Measurements from ENCODE around the gene EHMT1. TPM values are rescaled to one million over a fixed set of nuclear protein-coding genes. Genes with fewer than 3 reads are reported as not detected.

The EHMT1 gene
- total and polyA plus RNA-seq, 2 donors (not counting 1 experiment from before 2014, with no cell fraction given) = 101 to 394 TPM

DNA sequence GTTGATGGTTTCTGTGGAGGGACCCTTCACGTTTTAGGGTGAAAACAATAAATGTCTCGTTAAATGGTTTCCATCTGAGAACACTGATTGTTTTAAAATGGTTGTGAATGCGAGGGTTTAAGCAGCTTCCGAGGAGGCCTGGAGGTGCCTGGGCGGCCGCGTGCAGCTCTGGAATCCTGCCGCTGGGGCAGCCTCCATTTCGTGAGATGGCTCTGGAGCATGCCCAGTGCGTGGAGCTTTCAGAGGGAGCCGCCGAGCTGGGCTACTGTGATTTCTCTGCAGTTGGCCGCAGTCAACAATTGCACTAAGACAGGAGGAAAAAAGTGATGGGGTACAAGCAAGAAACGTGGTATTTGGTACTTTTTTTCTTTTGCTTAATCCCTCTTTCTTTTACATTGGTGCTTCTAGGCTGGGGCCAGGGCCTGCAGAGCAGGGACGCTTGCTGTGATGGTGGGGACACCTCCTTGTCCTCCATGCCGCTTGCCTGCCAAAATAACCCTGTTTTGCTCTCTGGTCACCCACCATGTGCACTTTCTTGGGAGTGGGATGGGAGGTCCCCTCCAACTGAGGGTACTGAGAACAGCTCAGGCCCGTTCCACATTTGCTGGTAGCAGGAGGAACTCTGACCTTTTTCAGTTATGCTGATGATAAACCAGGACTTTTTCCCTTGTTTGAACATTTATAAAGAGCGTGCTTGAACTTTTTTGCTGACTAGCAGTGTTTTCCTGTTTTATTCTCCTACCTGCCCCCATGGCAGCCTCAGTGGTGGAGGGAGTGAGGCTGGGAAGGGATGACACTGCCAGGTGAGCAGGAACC, 47.1 kb downstream of the EHMT1 start:
- peaks cover 53% of the 10 kb centered on the region for H3K4me1 Mint-ChIP-seq
- TF ChIP-seq, protein P1, sequence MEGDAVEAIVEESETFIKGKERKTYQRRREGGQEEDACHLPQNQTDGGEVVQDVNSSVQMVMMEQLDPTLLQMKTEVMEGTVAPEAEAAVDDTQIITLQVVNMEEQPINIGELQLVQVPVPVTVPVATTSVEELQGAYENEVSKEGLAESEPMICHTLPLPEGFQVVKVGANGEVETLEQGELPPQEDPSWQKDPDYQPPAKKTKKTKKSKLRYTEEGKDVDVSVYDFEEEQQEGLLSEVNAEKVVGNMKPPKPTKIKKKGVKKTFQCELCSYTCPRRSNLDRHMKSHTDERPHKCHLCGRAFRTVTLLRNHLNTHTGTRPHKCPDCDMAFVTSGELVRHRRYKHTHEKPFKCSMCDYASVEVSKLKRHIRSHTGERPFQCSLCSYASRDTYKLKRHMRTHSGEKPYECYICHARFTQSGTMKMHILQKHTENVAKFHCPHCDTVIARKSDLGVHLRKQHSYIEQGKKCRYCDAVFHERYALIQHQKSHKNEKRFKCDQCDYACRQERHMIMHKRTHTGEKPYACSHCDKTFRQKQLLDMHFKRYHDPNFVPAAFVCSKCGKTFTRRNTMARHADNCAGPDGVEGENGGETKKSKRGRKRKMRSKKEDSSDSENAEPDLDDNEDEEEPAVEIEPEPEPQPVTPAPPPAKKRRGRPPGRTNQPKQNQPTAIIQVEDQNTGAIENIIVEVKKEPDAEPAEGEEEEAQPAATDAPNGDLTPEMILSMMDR (IDR thresholded peaks at IDR 0.05) = no peak
- no peaks in the 10 kb centered on the region for H3K9me3 Mint-ChIP-seq (ENCODE audit: insufficient read depth)
- H3K79me2 ChIP-seq (ENCODE audit: control insufficient read depth, insufficient read depth, low read length) = peaks cover 95% of the 10 kb centered on the region
- H3K4me3 ChIP-seq (ENCODE audit: control extremely low read depth in 1 of 5, extremely low read depth in 1 of 5, insufficient read depth in 1 of 5, low read depth in 2 of 5, low read length in 4 of 5) = no peak overlapping the region
- no peak overlapping the region for H3K4me3 Mint-ChIP-seq
- peaks cover 22 to 35% of the 10 kb centered on the region in 2 donors for H3K4me1 ChIP-seq (ENCODE audit: control insufficient read depth in 2 of 2, insufficient read depth in 2 of 2, low read length in 2 of 2)
- WGBS (ENCODE audit: insufficient coverage) = 96% methylated on average over 15 of the region's 18 CpGs
- H3K27me3 ChIP-seq (replicated peaks in 1 of 4; ENCODE audit: control extremely low read depth in 1 of 4, control insufficient read depth in 3 of 4, insufficient read depth in 4 of 4, low read length in 3 of 4) = no peaks in the 10 kb centered on the region
- H3K27ac ChIP-seq (ENCODE audit: low read length in 2 of 2) = no peak overlapping the region
- no peak overlapping the region for H3K9ac ChIP-seq (ENCODE audit: low read length)
- no peak overlapping the region for H3K27ac Mint-ChIP-seq
- DNase-seq (no peak), ATAC-seq (ENCODE audit: low read depth) (no peak)
- H3K36me3 ChIP-seq (replicated peaks in 1 of 2; ENCODE audit: control extremely low read depth in 1 of 2, control insufficient read depth in 1 of 2, extremely low read depth in 1 of 2, insufficient read depth in 2 of 2, low read length in 1 of 2) = peaks cover 0 to 28% of the 10 kb centered on the region in 2 experiments
- peak overlapping the region; percentile 4 for H3K4me2 ChIP-seq (replicated peaks; ENCODE audit: low read depth, low read length, poor library complexity, severe bottlenecking)
- CTCF ChIA-PET = interaction anchor here (1.2 kb wide), 1 partner anchor 25 kb away, joined by 3 read pairs; no protein-coding TSS in a partner anchor
- H3K27me3 Mint-ChIP-seq = no peaks in the 10 kb centered on the region
- H3K9me3 ChIP-seq (ENCODE audit: control extremely low read depth in 1 of 3, control insufficient read depth in 2 of 3, insufficient read depth in 1 of 3, low read length in 2 of 3) = no peaks in the 10 kb centered on the region
- peaks cover 78% of the 10 kb centered on the region for H4K20me1 ChIP-seq (ENCODE audit: control insufficient read depth, insufficient read depth, low read length, poor library complexity, severe bottlenecking)
- H2AFZ ChIP-seq (ENCODE audit: insufficient read depth, low read depth, low read length, poor library complexity, severe bottlenecking) = no peak overlapping the region
- POLR2A ChIA-PET = interaction anchor here (0.5 kb wide), 1 partner anchor 115 kb away, joined by 4 read pairs; no protein-coding TSS in a partner anchor
- intact Hi-C loops (cut with micrococcal nuclease) = no loop called here

- no peak overlapping the region for H3K9ac ChIP-seq (ENCODE audit: low read length)
- H3K9me3 ChIP-seq (ENCODE audit: control extremely low read depth in 1 of 3, control insufficient read depth in 2 of 3, insufficient read depth in 1 of 3, low read length in 2 of 3) = no peaks in the 10 kb centered on the region
- no peak for TF ChIP-seq EZH2 (IDR thresholded peaks at IDR 0.05; ENCODE audit: borderline replicate concordance, insufficient read depth, low read depth, low read length, poor library complexity, severe bottlenecking)
- TF ChIP-seq, protein P1 (IDR thresholded peaks at IDR 0.05) = no peak
- peaks cover 95% of the 10 kb centered on the region for H3K79me2 ChIP-seq (ENCODE audit: control insufficient read depth, insufficient read depth, low read length)
- ChIA-PET CTCF (interaction anchor here (0.8 kb wide), 1 partner anchor 16 kb away, joined by 3 read pairs; no protein-coding TSS in a partner anchor), POLR2A (no interaction called here)
- H3K36me3 ChIP-seq (replicated peaks in 1 of 2; ENCODE audit: control extremely low read depth in 1 of 2, control insufficient read depth in 1 of 2, extremely low read depth in 1 of 2, insufficient read depth in 2 of 2, low read length in 1 of 2) = peaks cover 0 to 28% of the 10 kb centered on the region in 2 experiments
- Mint-ChIP-seq H3K27me3 (no peaks in the 10 kb centered on the region), H3K4me3 (no peak overlapping the region), H3K9me3 (ENCODE audit: insufficient read depth) (no peaks in the 10 kb centered on the region), H3K4me1 (peaks cover 54% of the 10 kb centered on the region), H3K27ac (peak overlapping the region; percentile 59)
- peak overlapping the region; percentile 58 for H3K4me2 ChIP-seq (replicated peaks; ENCODE audit: low read depth, low read length, poor library complexity, severe bottlenecking)
- 92% methylated on average over 8 of the region's 8 CpGs for WGBS (ENCODE audit: insufficient coverage)
- no peak overlapping the region for H2AFZ ChIP-seq (ENCODE audit: insufficient read depth, low read depth, low read length, poor library complexity, severe bottlenecking)
- no peaks in the 10 kb centered on the region for H3K27me3 ChIP-seq (replicated peaks in 1 of 4; ENCODE audit: control extremely low read depth in 1 of 4, control insufficient read depth in 3 of 4, insufficient read depth in 4 of 4, low read length in 3 of 4)
- no peak overlapping the region for H3K4me3 ChIP-seq (ENCODE audit: control extremely low read depth in 1 of 5, extremely low read depth in 1 of 5, insufficient read depth in 1 of 5, low read depth in 2 of 5, low read length in 4 of 5)
- H4K20me1 ChIP-seq (ENCODE audit: control insufficient read depth, insufficient read depth, low read length, poor library complexity, severe bottlenecking) = peaks cover 81% of the 10 kb centered on the region
- peaks cover 22 to 35% of the 10 kb centered on the region in 2 donors for H3K4me1 ChIP-seq (ENCODE audit: control insufficient read depth in 2 of 2, insufficient read depth in 2 of 2, low read length in 2 of 2)
- no peak overlapping the region for H3K27ac ChIP-seq (ENCODE audit: low read length in 2 of 2)
- ATAC-seq (ENCODE audit: low read depth) (no peak), DNase-seq (no peak)
- intact Hi-C loops (cut with micrococcal nuclease) = no loop called here
Observed at GRCh38 chr9:137666513-137666822, 47.7 kb downstream of the EHMT1 start.
